Subcutaneous abdominal adipose tissue (tissue), 5 donors: ENCODE measurements around the gene SLC46A1.
A peak's percentile ranks its signal among the peaks of the same experiment; 100 is the strongest.

ENCODE experiments used
- H3K27ac ChIP-seq: one replicate; pipeline ENCODE4 v1.7.0; 2013; ENCODE audit warnings: low read depth, mild to moderate bottlenecking, inconsistent platforms, low read length, moderate library complexity
- H3K27me3 ChIP-seq, 5 donors: one replicate each; pipeline ENCODE4 v1.7.0; 2013; ENCODE audit warnings: low read length in 5 of 5, inconsistent platforms in 1 of 5; ENCODE audit not compliant: control insufficient read depth in 5 of 5, insufficient read depth in 4 of 5
- H3K36me3 ChIP-seq, 5 donors: one replicate each; pipeline ENCODE4 v1.7.0; 2013; ENCODE audit warnings: low read length in 5 of 5; ENCODE audit not compliant: control insufficient read depth in 5 of 5, insufficient read depth in 5 of 5
- H3K4me1 ChIP-seq, 5 donors: one replicate each; pipeline ENCODE4 v1.7.0; 2013; ENCODE audit warnings: low read length in 5 of 5, mild to moderate bottlenecking in 3 of 5, moderate library complexity in 1 of 5; ENCODE audit not compliant: control insufficient read depth in 5 of 5, insufficient read depth in 5 of 5
- H3K4me3 ChIP-seq, 5 donors: one replicate each; pipeline ENCODE4 v1.7.0; 2013; ENCODE audit warnings: low read length in 5 of 5, low read depth in 1 of 5
- H3K9ac ChIP-seq, 5 donors: one replicate each; pipeline ENCODE4 v1.7.0; 2013; ENCODE audit warnings: low read length in 5 of 5, mild to moderate bottlenecking in 4 of 5, moderate library complexity in 3 of 5
- H3K9me3 ChIP-seq, 5 donors: one replicate each; pipeline ENCODE4 v1.7.0; 2013; ENCODE audit warnings: low read length in 5 of 5; ENCODE audit not compliant: control insufficient read depth in 5 of 5
- donor health status: healthy.
- donor health status: healthy.
- donor health status: healthy.
- donor health status: healthy.
- donor health status: healthy.

The SLC46A1 gene

DNA sequence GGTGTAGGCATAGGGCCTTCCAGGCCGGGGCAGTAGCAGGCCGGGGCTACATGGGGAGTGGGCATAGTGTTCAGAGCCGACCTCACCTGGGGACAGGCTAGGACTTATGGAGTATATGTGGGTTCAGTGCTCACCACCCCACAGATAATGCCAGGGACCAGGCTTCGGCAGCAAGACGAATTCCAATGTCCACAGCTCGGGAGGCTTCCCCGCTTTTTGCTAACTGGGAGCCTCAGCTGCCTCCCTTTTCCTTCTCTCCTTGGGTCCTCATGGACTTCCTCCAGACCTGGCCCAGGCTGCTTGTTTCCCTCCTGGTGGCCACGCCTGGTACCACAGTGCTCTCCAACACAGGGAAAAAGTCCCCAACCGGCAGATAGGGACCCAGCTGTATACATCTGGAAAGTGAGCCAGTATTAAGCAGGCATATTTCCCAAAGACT lies 20.1 kb upstream of the SLC46A1 start:
- H3K9me3 ChIP-seq: no peaks in the 10 kb centered on the region
- no peak overlapping the region for H3K27ac ChIP-seq
- H3K36me3 ChIP-seq: no peaks in the 10 kb centered on the region
- no peak overlapping the region for H3K4me3 ChIP-seq
- H3K4me1 ChIP-seq: no peaks in the 10 kb centered on the region
- H3K9ac ChIP-seq: no peak overlapping the region
- peaks cover 2 to 8% (median 6%) of the 10 kb centered on the region in 5 donors for H3K27me3 ChIP-seq

DNA sequence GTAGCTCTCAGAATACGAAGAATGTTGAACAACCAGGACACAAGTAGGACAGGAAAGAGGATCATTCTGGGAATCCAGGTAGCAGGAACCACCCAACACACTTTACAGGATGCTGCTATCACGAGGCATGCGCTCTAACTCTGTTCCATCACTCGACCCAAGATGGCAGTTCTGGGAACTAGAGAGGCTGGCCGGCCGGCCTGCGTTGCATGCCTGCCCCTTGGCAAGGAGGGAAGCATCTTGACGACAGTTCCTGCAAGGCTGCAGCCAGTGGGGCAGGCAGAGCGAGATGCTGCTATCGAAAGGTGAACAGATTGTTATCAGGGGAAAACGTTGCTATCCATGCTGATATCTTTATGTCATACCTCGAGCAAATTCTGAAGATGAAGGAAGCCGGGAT lies 19.2 kb upstream of the SLC46A1 start:
- Histone ChIP-seq H3K9me3 (no peaks in the 10 kb centered on the region), H3K4me3 (no peak overlapping the region), H3K36me3 (no peaks in the 10 kb centered on the region), H3K9ac (no peak overlapping the region), H3K27ac (no peak overlapping the region), H3K4me1 (no peaks in the 10 kb centered on the region), H3K27me3 (peaks cover 2 to 8% (median 6%) of the 10 kb centered on the region in 5 donors)

DNA sequence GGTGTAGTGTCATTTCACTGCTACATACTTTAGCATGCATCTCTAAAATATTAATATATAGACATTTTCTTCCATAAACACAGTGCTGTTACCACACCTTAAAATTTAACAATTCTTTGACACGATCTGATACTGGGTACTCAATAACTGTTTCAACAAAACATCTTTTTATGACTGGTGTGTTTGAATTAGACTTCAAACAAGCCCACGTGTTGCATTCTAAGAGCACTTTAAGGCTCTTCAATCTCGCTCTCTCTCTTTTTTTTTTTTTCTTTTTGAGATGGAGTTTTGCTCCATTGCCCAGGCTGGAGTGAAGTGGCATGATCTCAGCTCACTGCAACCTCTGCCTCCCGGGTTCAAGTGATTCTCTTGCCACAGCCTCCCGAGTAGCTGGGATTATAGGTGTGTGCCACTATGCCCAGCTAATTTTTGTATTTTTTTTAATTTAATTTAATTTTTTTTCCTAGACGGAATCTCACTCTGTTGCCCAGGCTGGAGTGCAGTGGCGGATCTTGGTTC lies 15.8 kb upstream of the SLC46A1 start:
- no peak overlapping the region for H3K27ac ChIP-seq
- peaks cover 2 to 8% (median 6%) of the 10 kb centered on the region in 5 donors for H3K27me3 ChIP-seq
- H3K4me1 ChIP-seq: peaks cover 0 to 2% (median under 1%) of the 10 kb centered on the region in 5 donors
- H3K36me3 ChIP-seq: no peaks in the 10 kb centered on the region
- no peak overlapping the region for H3K9ac ChIP-seq
- H3K9me3 ChIP-seq: no peaks in the 10 kb centered on the region
- H3K4me3 ChIP-seq: no peak overlapping the region

DNA sequence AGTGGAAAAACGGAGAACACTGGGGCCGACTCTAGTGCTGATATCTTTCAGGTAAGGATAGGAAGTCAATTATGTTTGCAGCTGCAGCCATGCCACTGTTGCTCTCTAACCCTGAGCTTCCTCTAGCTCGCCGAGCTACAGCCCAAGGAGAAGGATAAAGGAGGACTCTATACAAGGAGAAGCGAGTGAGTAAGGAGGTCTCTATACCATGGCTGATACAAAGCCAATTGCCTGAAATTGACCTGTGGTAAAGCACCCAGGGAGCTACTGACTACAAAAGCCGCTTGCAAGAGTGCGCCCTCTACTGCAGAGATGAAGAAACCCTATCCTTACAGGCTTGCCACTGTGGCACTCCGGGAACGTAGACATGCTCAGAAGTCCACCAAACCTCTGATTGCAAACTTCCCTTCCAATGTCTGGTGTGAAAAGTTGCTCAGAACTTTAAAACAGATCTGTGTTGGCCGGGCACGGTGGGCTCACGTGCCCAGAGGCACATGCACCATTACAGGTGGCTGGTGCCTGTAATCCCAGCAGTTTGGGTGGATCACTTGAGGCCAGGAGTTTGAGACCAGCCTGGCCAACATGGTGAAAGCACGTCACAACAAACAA lies 10.8 kb upstream of the SLC46A1 start:
- H3K27me3 ChIP-seq: peaks cover 0 to 3% (median 0%) of the 10 kb centered on the region in 5 donors
- peaks cover 0 to 6% (median 3%) of the 10 kb centered on the region in 5 donors for H3K4me1 ChIP-seq
- no peaks in the 10 kb centered on the region for H3K9me3 ChIP-seq
- H3K4me3 ChIP-seq: no peak overlapping the region
- no peak overlapping the region for H3K27ac ChIP-seq
- no peak overlapping the region for H3K9ac ChIP-seq
- no peaks in the 10 kb centered on the region for H3K36me3 ChIP-seq

DNA sequence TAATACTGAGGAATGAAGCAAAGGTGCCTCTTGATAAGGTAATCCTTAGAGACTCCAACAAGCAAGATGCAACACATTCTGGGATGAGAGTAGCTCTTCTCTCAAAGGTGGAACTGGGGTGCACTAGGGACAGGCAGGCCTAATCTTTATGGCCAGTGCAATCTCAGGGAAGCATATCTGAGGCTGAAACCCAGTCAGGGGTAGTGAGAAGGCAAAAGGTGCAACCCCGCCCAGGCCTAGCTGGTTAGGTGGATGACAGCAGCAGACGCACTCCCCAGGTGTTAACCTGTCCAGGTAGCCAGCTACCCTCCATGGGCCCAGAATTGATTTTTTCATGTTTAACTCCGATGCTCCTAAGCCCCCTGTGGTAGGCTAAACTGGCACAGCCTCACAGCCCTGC lies 9.9 kb upstream of the SLC46A1 start:
- Histone ChIP-seq H3K4me1 (peaks cover 0 to 6% (median 3%) of the 10 kb centered on the region in 5 donors), H3K36me3 (no peaks in the 10 kb centered on the region), H3K4me3 (no peak overlapping the region), H3K27ac (no peak overlapping the region), H3K9me3 (no peaks in the 10 kb centered on the region), H3K27me3 (peaks cover 0 to 3% (median 0%) of the 10 kb centered on the region in 5 donors), H3K9ac (no peak overlapping the region)

DNA sequence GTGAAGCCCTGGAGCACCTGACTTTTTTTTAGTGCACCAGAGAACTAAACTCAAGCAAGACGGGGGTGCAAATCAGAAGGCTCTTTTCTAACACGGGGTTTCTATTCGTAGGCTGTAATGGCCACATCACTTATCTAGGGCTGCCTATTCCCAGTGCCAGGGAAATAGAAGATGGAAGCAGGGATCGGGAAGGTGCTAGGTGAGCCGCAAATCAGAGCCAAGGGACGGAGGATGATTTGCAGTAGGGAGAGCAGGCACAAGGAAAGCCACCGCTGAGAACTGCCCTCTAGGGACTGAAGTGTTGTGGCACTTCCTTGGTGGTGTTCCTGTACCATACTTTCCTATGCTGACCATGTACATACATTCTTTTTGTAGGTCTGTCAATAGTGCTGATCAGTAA lies 7.8 kb upstream of the SLC46A1 start:
- no peaks in the 10 kb centered on the region for H3K36me3 ChIP-seq
- peaks cover 0 to 6% (median 3%) of the 10 kb centered on the region in 5 donors for H3K4me1 ChIP-seq
- no peak overlapping the region for H3K4me3 ChIP-seq
- peaks cover 0 to 3% (median 0%) of the 10 kb centered on the region in 5 donors for H3K27me3 ChIP-seq
- no peaks in the 10 kb centered on the region for H3K9me3 ChIP-seq
- no peak overlapping the region for H3K27ac ChIP-seq
- no peak overlapping the region for H3K9ac ChIP-seq

DNA sequence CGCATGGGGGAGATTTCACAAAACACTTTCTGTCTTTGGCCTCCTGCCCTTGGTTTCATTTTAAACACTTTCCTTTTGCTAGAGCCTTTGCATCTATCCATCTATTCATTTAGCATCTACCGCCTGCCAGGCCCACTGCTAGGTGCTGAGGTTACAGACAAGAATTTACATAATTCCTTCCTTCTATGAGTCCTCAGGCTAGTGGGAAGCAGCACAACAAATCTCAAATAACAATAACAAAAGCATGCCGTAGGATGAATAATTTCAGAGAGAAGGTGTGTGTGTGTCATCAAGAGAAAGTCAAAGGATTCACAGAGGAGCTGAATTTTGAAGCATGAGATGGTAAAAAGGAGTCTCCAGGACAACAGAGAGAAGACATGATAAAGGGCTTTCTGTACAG lies 6.1 kb upstream of the SLC46A1 start:
- Histone ChIP-seq H3K9me3 (no peaks in the 10 kb centered on the region), H3K4me3 (no peak overlapping the region), H3K9ac (no peak overlapping the region), H3K36me3 (no peaks in the 10 kb centered on the region), H3K27me3 (peaks cover 0 to 3% (median 0%) of the 10 kb centered on the region in 5 donors), H3K4me1 (peaks cover 0 to 6% (median 3%) of the 10 kb centered on the region in 5 donors), H3K27ac (no peak overlapping the region)

DNA sequence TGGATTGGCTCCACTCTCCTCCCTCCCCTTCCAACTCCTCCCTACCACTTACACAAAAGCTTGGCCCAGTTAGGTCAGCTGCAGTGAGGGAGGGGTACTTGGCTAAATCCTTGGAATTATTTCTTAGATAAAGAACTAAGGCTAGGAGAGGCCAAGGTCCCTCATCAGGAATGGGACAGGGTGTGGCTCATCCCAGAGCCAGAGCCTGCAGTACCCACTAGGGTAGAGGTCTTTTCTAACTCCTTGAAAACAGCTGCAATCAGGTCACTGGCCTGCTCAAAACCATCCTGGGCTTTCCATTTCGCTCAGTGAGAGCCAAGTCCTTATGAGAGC lies 1.9 kb upstream of the SLC46A1 start:
- no peak overlapping the region for H3K4me3 ChIP-seq
- peaks cover 0 to 4% (median 3%) of the 10 kb centered on the region in 5 donors for H3K36me3 ChIP-seq
- H3K4me1 ChIP-seq: peaks cover 3 to 34% (median 23%) of the 10 kb centered on the region in 5 donors
- H3K27ac ChIP-seq: no peak overlapping the region
- H3K27me3 ChIP-seq: no peaks in the 10 kb centered on the region
- H3K9me3 ChIP-seq: no peaks in the 10 kb centered on the region
- H3K9ac ChIP-seq: no peak overlapping the region

DNA sequence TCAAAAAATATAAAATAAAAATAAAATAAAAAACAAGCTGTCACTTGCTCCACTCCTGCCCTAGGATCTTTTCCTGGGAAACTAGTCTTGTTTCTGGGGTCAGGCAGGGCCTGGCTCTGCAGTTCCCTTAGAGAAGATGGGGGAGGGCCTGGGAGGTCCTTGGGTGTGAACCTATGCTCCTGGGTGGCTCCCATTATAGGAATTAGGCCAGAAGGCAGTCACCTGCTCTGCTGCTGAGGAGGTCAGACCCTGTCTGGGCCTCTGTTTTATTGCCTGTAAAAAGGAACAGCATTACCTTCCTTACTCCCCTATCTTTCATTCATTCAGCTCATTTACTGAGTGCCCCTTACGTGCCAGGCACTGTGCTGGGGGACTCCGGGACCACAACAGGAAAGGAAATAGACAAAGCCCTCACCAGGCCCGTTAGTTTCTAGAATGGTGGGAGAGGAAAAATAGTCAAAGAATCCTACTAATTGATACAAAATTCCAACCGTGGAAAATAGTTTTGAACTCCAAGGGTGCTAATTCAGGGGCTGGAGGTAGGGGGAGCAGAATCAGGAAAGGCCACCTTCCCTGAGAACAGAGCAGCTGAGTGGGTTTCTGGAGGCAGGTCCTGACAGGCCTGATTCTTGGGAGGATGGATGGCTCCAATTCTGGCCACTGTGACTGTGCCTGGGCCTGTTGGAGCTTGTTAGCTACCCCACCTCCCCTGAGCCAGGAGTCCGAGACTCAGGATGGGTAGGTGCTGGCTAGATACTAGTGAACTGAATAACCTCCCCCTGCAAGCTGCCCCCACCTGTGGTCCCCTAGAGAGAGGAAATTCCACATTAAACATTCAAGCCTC lies 1.3 kb upstream of the SLC46A1 start:
- Histone ChIP-seq H3K27ac (no peak overlapping the region), H3K9me3 (no peaks in the 10 kb centered on the region), H3K36me3 (peaks cover 0 to 9% (median 6%) of the 10 kb centered on the region in 5 donors), H3K4me3 (no peak overlapping the region), H3K4me1 (peaks cover 4 to 40% (median 25%) of the 10 kb centered on the region in 5 donors), H3K9ac (no peak overlapping the region), H3K27me3 (no peaks in the 10 kb centered on the region)

DNA sequence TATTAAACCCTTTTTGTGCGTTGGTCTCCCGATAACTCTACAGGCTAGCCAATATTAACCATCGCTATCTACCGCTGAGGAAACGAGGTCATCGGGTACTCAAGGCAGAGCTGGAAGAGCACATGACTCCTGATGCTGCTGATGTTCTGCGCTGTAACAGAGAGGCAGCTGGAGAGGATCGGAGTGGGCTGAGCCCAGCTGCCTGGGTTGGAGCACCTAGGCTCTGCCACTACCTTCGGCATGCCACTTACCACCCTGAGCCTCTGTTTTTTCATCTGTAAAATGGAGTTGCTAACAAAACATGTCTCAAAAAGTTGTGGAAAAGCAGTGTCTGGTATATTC lies 432 bp upstream of the SLC46A1 start:
- Histone ChIP-seq H3K27ac (no peak overlapping the region), H3K27me3 (no peaks in the 10 kb centered on the region), H3K4me1 (peaks cover 5 to 46% (median 28%) of the 10 kb centered on the region in 5 donors), H3K9me3 (no peaks in the 10 kb centered on the region), H3K9ac (peak overlapping the region in 2 of 5 donors; percentile 2 to 44), H3K4me3 (peak overlapping the region; percentile 70 to 85 (median 81)), H3K36me3 (peaks cover 0 to 17% (median 14%) of the 10 kb centered on the region in 5 donors)
